ENCODE measurements around the gene TGIF2. TPM values are rescaled to one million over a fixed set of nuclear protein-coding genes. Genes with fewer than 3 reads are reported as not detected.

TGIF2 gene
- total and polyA plus RNA-seq, 9 of the 15 experiments (the other 6 are each of a cell fraction or from before 2014, with no cell fraction given), result 6.8 to 27.8 (median 15.7) TPM

DNA sequence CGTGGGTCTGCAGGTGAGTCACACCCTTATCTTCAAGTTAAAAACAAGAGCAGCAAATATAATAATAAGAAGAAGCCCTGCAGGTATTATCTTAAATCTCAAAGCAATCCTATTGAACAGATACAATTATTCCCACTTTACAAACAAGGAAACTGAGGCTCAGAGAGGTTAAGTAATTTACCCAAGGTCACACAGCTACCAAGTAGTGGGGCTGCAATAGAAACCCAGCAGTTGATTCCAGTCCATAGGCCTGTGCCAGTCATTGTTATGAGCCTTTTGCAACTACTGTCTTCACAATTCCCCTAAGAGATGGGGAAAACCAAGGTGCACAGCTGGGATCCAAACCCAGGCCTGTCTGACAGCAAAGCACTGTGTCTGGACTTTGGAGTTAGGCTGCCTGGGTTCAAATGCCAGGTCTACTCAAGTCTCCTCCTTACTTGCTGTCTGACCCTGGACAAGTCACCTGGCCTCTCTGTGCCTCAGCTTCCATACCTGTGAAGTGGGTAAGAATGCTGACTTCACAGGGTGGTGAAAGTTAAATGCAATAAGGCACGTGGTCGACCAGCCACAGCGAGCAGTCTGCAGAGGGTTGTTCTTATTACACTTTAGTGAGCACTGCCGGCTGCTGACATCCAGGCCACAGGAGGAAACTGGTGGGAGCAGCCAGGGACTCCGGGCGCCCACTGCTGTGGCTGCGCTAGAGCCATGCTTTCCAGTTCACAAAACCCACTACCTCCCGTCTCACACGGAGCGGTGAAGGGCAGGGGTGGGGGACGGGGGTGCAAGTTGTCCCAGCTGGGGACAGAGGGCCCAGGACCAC is 26.0 kb upstream of the TGIF2 start:
- in situ Hi-C loops (cut with MboI), result loop anchor here (10.0 kb wide), 1 partner anchor 1473 kb away; no protein-coding TSS in a partner anchor
- POLR2A ChIA-PET, result interaction anchor here (0.6 to 1.1 kb wide), 3 partner anchors 11 to 38 kb away, joined by 3 to 4 read pairs (median 4); no protein-coding TSS in a partner anchor
- H4K20me1 ChIP-seq (replicated peaks; ENCODE audit: control insufficient read depth, insufficient read depth, low read length), result no peaks in the 10 kb centered on the region
- TF ChIP-seq RBM25 (IDR thresholded peaks at IDR 0.05; ENCODE audit: low read depth, low read length, severe bottlenecking), result peak; percentile 96
- TF ChIP-seq BCOR (IDR thresholded peaks at IDR 0.05), result peak; percentile 94
- TF ChIP-seq SREBF2 (CRISPR knock-in tag; IDR thresholded peaks at IDR 0.05), result no peak
- TF ChIP-seq RCOR1 (IDR thresholded peaks at IDR 0.05; ENCODE audit: borderline replicate concordance in 1 of 2, low read depth in 2 of 2, low read length in 2 of 2), result 0 out of 4 replicates have a peak, but pooled peaks of 1 of the 2 experiments have one; percentile 22
- TF ChIP-seq KDM1A (IDR thresholded peaks at IDR 0.05), result peak; percentile 72 to 75
- TF ChIP-seq ZNF830 (CRISPR knock-in tag; IDR thresholded peaks at IDR 0.05), result no peak
- peak; percentile 71; the same call in 1 of the 2 replicates for TF ChIP-seq SMARCA5 (IDR thresholded peaks at IDR 0.05)
- no peak for TF ChIP-seq POLR3A (IDR thresholded peaks at IDR 0.05; ENCODE audit: borderline replicate concordance, extremely low read depth, insufficient read depth, insufficient read length)
- peak; percentile 75 for TF ChIP-seq HDAC2 (IDR thresholded peaks at IDR 0.05)
- no peak for TF ChIP-seq ZNF592 (IDR thresholded peaks at IDR 0.05)
- no peak for TF ChIP-seq SMARCB1 (IDR thresholded peaks at IDR 0.05; ENCODE audit: insufficient read length, low read depth)
- TF ChIP-seq STAT5A (IDR thresholded peaks at IDR 0.05; ENCODE audit: borderline replicate concordance, low read length), result no peak
- TF ChIP-seq CAMTA2 (CRISPR knock-in tag; conservative IDR thresholded peaks at IDR 0.05), result no peak
- 0 out of 2 replicates have a peak, but pooled peaks have one; percentile 18 for TF ChIP-seq FOSL1 (tag; conservative IDR thresholded peaks at IDR 0.05)
- no peak for TF ChIP-seq MXI1 (IDR thresholded peaks at IDR 0.05; ENCODE audit: low read depth, low read length)
- TF ChIP-seq ZFP36 (IDR thresholded peaks at IDR 0.05; ENCODE audit: low read depth, low read length, partially characterized antibody), result peak; percentile 87
- TF ChIP-seq, protein P1, sequence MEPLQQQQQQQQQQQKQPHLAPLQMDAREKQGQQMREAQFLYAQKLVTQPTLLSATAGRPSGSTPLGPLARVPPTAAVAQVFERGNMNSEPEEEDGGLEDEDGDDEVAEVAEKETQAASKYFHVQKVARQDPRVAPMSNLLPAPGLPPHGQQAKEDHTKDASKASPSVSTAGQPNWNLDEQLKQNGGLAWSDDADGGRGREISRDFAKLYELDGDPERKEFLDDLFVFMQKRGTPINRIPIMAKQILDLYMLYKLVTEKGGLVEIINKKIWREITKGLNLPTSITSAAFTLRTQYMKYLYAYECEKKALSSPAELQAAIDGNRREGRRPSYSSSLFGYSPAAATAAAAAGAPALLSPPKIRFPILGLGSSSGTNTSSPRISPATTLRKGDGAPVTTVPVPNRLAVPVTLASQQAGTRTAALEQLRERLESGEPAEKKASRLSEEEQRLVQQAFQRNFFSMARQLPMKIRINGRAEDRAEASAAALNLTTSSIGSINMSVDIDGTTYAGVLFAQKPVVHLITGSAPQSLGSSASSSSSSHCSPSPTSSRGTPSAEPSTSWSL (CRISPR knock-in tag; IDR thresholded peaks at IDR 0.05; ENCODE audit: borderline replicate concordance), result no peak
- TF ChIP-seq SOX6 (IDR thresholded peaks at IDR 0.05), result no peak

More for the DNA sequence above, 26.0 kb upstream of the TGIF2 start:
- Histone ChIP-seq H3K27me3 (ENCODE audit: control insufficient read depth in 2 of 2, insufficient read depth in 2 of 2, low read length in 2 of 2) (no peaks in the 10 kb centered on the region), H3K4me3 (no peak overlapping the region), H3K9me3 (replicated peaks; ENCODE audit: control insufficient read depth, insufficient read depth, low read depth, low read length) (no peaks in the 10 kb centered on the region), H3K4me1 (replicated peaks in 1 of 2; ENCODE audit: control insufficient read depth in 2 of 2, insufficient read depth in 2 of 2, low read length in 2 of 2) (peaks cover 0 to 43% of the 10 kb centered on the region in 2 experiments; a peak in 3 of 5 replicates), H3K4me2 (ENCODE audit: insufficient read depth, low read length) (no peak overlapping the region), H2AFZ (ENCODE audit: low read depth, low read length) (no peak overlapping the region), H3K79me2 (ENCODE audit: control insufficient read depth, insufficient read depth, low read length) (no peaks in the 10 kb centered on the region), H3K9ac (ENCODE audit: insufficient read depth in 1 of 2, low read depth in 2 of 2, low read length in 2 of 2) (no peak overlapping the region), H3K36me3 (ENCODE audit: control insufficient read depth, insufficient read depth, low read length) (no peaks in the 10 kb centered on the region), H3K9me1 (ENCODE audit: control insufficient read depth, insufficient read depth, low read length) (no peaks in the 10 kb centered on the region), H3K27ac (ENCODE audit: extremely low read depth, low read depth, low read length) (no peak overlapping the region)
- peak; percentile 65 for FAIRE-seq
- no TSS peak for BruUV-seq (replicated peaks)
- 53% methylated on average over 12 of the region's 12 CpGs for WGBS (ENCODE audit: insufficient coverage, low coverage, missing lambda C conversion rate)
- no peak for ATAC-seq
- CTCF ChIA-PET (ENCODE audit: low intra/inter-chr PET ratio), result no interaction called here
- DNase-seq (ENCODE audit: extremely low read depth in 1 of 4, low spot score in 3 of 4), result no peak
- intact Hi-C loops (cut with micrococcal nuclease), result loop anchor here (10.0 kb wide), 1 partner anchor 113 kb away; no protein-coding TSS in a partner anchor

Measured in K562 (cell line).